ENCODE data around the gene GSTM1.

Gene GSTM1

DNA sequence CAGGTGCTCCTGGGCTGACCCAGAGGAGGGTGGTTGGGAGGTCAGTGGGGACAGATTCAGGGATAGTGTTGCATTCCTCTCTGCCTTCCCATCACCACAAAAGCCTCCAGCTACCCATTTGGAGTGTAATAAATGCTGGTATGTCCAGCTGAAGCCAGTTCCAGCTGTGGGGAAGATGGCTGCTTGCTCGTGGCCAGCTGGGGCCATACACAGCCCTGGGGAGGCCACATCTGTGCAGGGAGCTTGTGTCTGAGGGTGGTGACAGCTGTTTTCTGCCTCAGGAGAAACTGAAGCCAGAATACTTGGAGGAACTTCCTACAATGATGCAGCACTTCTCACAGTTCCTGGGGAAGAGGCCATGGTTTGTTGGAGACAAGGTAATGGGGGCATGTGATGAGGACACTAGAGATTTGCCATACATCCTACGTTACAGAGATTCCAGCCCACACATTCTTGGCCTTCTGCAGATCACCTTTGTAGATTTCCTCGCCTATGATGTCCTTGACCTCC, 29.0 kb upstream of the GSTM1 start:
- ATAC-seq: no peak
- TF ChIP-seq, protein P1, sequence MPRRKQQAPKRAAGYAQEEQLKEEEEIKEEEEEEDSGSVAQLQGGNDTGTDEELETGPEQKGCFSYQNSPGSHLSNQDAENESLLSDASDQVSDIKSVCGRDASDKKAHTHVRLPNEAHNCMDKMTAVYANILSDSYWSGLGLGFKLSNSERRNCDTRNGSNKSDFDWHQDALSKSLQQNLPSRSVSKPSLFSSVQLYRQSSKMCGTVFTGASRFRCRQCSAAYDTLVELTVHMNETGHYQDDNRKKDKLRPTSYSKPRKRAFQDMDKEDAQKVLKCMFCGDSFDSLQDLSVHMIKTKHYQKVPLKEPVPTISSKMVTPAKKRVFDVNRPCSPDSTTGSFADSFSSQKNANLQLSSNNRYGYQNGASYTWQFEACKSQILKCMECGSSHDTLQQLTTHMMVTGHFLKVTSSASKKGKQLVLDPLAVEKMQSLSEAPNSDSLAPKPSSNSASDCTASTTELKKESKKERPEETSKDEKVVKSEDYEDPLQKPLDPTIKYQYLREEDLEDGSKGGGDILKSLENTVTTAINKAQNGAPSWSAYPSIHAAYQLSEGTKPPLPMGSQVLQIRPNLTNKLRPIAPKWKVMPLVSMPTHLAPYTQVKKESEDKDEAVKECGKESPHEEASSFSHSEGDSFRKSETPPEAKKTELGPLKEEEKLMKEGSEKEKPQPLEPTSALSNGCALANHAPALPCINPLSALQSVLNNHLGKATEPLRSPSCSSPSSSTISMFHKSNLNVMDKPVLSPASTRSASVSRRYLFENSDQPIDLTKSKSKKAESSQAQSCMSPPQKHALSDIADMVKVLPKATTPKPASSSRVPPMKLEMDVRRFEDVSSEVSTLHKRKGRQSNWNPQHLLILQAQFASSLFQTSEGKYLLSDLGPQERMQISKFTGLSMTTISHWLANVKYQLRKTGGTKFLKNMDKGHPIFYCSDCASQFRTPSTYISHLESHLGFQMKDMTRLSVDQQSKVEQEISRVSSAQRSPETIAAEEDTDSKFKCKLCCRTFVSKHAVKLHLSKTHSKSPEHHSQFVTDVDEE (CRISPR knock-in tag; IDR thresholded peaks at IDR 0.05): no peak
- TF ChIP-seq TOX (CRISPR knock-in tag; IDR thresholded peaks at IDR 0.05; ENCODE audit: borderline replicate concordance) (no peak), ESRRG (CRISPR knock-in tag; IDR thresholded peaks at IDR 0.05) (no peak), OSR1 (CRISPR knock-in tag; IDR thresholded peaks at IDR 0.05) (no peak), PPARA (CRISPR knock-in tag; IDR thresholded peaks at IDR 0.05; ENCODE audit: borderline replicate concordance) (no peak), SNAI2 (CRISPR knock-in tag; IDR thresholded peaks at IDR 0.05) (no peak), ZFP30 (CRISPR knock-in tag; IDR thresholded peaks at IDR 0.05) (no peak), ZC3H10 (CRISPR knock-in tag; IDR thresholded peaks at IDR 0.05) (no peak), CSDC2 (CRISPR knock-in tag; IDR thresholded peaks at IDR 0.05) (no peak), RARB (CRISPR knock-in tag; IDR thresholded peaks at IDR 0.05) (no peak), ISL1 (CRISPR knock-in tag; IDR thresholded peaks at IDR 0.05) (no peak)
- TF ChIP-seq, protein P2, sequence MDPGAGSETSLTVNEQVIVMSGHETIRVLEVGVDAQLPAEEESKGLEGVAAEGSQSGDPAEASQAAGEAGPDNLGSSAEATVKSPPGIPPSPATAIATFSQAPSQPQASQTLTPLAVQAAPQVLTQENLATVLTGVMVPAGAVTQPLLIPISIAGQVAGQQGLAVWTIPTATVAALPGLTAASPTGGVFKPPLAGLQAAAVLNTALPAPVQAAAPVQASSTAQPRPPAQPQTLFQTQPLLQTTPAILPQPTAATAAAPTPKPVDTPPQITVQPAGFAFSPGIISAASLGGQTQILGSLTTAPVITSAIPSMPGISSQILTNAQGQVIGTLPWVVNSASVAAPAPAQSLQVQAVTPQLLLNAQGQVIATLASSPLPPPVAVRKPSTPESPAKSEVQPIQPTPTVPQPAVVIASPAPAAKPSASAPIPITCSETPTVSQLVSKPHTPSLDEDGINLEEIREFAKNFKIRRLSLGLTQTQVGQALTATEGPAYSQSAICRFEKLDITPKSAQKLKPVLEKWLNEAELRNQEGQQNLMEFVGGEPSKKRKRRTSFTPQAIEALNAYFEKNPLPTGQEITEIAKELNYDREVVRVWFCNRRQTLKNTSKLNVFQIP (CRISPR knock-in tag; IDR thresholded peaks at IDR 0.05; ENCODE audit: borderline replicate concordance, low read depth): no peak

DNA sequence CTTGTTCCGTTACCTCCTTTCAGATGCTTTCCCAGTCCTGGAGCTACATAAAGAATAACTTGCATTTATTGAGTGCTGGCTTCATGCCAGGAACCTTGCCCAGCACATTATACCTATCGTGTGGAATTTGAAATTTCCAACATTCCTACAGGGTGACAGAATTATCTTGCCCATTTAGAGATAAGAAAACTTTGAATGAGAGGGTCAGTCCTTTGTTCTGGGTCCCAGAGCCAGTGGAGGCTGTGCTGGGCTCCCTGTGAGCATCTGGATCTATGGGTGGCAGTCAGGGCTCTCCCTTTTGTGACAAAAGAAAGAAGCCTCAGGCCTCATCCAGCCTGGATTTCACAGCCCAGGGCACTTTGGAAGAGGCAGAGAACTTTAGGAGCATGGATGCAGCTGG, 28.5 kb upstream of the GSTM1 start:
- no peak for ATAC-seq
- no peak for TF ChIP-seq GLIS3 (CRISPR knock-in tag; IDR thresholded peaks at IDR 0.05)
- no peak for TF ChIP-seq ARNTL (CRISPR knock-in tag; IDR thresholded peaks at IDR 0.05; ENCODE audit: borderline replicate concordance, low read depth)
- no peak for TF ChIP-seq ZFP30 (CRISPR knock-in tag; IDR thresholded peaks at IDR 0.05)
- TF ChIP-seq, protein P2 (CRISPR knock-in tag; IDR thresholded peaks at IDR 0.05; ENCODE audit: borderline replicate concordance, low read depth): no peak
- TF ChIP-seq, protein P3, sequence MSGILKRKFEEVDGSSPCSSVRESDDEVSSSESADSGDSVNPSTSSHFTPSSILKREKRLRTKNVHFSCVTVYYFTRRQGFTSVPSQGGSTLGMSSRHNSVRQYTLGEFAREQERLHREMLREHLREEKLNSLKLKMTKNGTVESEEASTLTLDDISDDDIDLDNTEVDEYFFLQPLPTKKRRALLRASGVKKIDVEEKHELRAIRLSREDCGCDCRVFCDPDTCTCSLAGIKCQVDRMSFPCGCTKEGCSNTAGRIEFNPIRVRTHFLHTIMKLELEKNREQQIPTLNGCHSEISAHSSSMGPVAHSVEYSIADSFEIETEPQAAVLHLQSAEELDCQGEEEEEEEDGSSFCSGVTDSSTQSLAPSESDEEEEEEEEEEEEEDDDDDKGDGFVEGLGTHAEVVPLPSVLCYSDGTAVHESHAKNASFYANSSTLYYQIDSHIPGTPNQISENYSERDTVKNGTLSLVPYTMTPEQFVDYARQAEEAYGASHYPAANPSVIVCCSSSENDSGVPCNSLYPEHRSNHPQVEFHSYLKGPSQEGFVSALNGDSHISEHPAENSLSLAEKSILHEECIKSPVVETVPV (CRISPR knock-in tag; IDR thresholded peaks at IDR 0.05): no peak
- TF ChIP-seq, protein P4, sequence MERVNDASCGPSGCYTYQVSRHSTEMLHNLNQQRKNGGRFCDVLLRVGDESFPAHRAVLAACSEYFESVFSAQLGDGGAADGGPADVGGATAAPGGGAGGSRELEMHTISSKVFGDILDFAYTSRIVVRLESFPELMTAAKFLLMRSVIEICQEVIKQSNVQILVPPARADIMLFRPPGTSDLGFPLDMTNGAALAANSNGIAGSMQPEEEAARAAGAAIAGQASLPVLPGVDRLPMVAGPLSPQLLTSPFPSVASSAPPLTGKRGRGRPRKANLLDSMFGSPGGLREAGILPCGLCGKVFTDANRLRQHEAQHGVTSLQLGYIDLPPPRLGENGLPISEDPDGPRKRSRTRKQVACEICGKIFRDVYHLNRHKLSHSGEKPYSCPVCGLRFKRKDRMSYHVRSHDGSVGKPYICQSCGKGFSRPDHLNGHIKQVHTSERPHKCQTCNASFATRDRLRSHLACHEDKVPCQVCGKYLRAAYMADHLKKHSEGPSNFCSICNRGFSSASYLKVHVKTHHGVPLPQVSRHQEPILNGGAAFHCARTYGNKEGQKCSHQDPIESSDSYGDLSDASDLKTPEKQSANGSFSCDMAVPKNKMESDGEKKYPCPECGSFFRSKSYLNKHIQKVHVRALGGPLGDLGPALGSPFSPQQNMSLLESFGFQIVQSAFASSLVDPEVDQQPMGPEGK (CRISPR knock-in tag; IDR thresholded peaks at IDR 0.05; ENCODE audit: borderline replicate concordance): no peak
- TF ChIP-seq TOX (CRISPR knock-in tag; IDR thresholded peaks at IDR 0.05; ENCODE audit: borderline replicate concordance): no peak
- TF ChIP-seq TCF4 (CRISPR knock-in tag; IDR thresholded peaks at IDR 0.05; ENCODE audit: borderline replicate concordance): no peak
- TF ChIP-seq, protein P1 (CRISPR knock-in tag; IDR thresholded peaks at IDR 0.05): no peak
- no peak for TF ChIP-seq ZFP3 (CRISPR knock-in tag; IDR thresholded peaks at IDR 0.05)
- TF ChIP-seq ESRRG (CRISPR knock-in tag; IDR thresholded peaks at IDR 0.05): no peak
- TF ChIP-seq ZNF8 (CRISPR knock-in tag; IDR thresholded peaks at IDR 0.05): no peak
- TF ChIP-seq SNAI2 (CRISPR knock-in tag; IDR thresholded peaks at IDR 0.05): no peak
- TF ChIP-seq ZC3H10 (CRISPR knock-in tag; IDR thresholded peaks at IDR 0.05): no peak
- TF ChIP-seq CSDC2 (CRISPR knock-in tag; IDR thresholded peaks at IDR 0.05): no peak
- no peak for TF ChIP-seq ZNF70 (CRISPR knock-in tag; IDR thresholded peaks at IDR 0.05)
- TF ChIP-seq RARB (CRISPR knock-in tag; IDR thresholded peaks at IDR 0.05): no peak
- TF ChIP-seq, protein P5, sequence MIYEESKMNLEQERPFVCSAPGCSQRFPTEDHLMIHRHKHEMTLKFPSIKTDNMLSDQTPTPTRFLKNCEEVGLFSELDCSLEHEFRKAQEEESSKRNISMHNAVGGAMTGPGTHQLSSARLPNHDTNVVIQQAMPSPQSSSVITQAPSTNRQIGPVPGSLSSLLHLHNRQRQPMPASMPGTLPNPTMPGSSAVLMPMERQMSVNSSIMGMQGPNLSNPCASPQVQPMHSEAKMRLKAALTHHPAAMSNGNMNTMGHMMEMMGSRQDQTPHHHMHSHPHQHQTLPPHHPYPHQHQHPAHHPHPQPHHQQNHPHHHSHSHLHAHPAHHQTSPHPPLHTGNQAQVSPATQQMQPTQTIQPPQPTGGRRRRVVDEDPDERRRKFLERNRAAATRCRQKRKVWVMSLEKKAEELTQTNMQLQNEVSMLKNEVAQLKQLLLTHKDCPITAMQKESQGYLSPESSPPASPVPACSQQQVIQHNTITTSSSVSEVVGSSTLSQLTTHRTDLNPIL (CRISPR knock-in tag; IDR thresholded peaks at IDR 0.05; ENCODE audit: low read depth): no peak
- no peak for TF ChIP-seq PPARA (CRISPR knock-in tag; IDR thresholded peaks at IDR 0.05; ENCODE audit: borderline replicate concordance)
- TF ChIP-seq BACH2 (CRISPR knock-in tag; IDR thresholded peaks at IDR 0.05; ENCODE audit: borderline replicate concordance): no peak

Measured in SK-N-SH treated with all-trans-retinoic acid at 6 μM for 48 hours (cell line).